GM18868 (cell line): ENCODE data around the gene KIF2C.
A peak's percentile ranks its signal among the peaks of the same experiment; 100 is the strongest.
"Not testable (repeated sequence)": the region's sequence is repeated elsewhere in the genome, so short reads cannot be mapped to it uniquely, and the experiment has no call there.

Experiments
- ATAC-seq: cut with Tn5 transposase; IDR thresholded peaks from one replicate; pipeline ENCODE4 v1.9.1; 2021; ENCODE audit warnings: mild to moderate bottlenecking, moderate library complexity; ENCODE audit not compliant: unreplicated experiment

KIF2C gene

GRCh38 chr1:44718091-44718490 lies 21.5 kb upstream of the KIF2C start:
- ATAC-seq: no peak

GRCh38 chr1:44719318-44719717 lies 20.3 kb upstream of the KIF2C start:
- no peak for ATAC-seq

- no peak for ATAC-seq
Measured at GRCh38 chr1:44720281-44720680, 19.4 kb upstream of the KIF2C start.

GRCh38 chr1:44721485-44722361 lies 17.9 kb upstream of the KIF2C start:
- peak; percentile 75 for ATAC-seq

- ATAC-seq: no peak
Measured at GRCh38 chr1:44723064-44723463, 16.6 kb upstream of the KIF2C start.

- no peak for ATAC-seq
Measured at GRCh38 chr1:44723496-44724295, 15.9 kb upstream of the KIF2C start.

- ATAC-seq: no peak
Measured at GRCh38 chr1:44724296-44724954, 15.2 kb upstream of the KIF2C start.

GRCh38 chr1:44724955-44725698 lies 14.5 kb upstream of the KIF2C start:
- ATAC-seq: no peak

GRCh38 chr1:44730741-44731512 lies 8.7 kb upstream of the KIF2C start, which contains the start of gene RNU5D-1:
TSS of gene RNU5D-1 (minus strand) at chr1:44731170.
- peak; percentile 70 for ATAC-seq

GRCh38 chr1:44733365-44733764 lies 6.3 kb upstream of the KIF2C start:
- no peak for ATAC-seq

GRCh38 chr1:44733784-44734183 lies 5.9 kb upstream of the KIF2C start:
- ATAC-seq: no peak

GRCh38 chr1:44735992-44736391 lies 3.6 kb upstream of the KIF2C start:
- no peak for ATAC-seq

- ATAC-seq: not testable (repeated sequence)
Measured at GRCh38 chr1:44738953-44739306, 707 bp upstream of the KIF2C start.

GRCh38 chr1:44740179-44740617 lies 561 bp downstream of the KIF2C start:
- ATAC-seq: no peak

GRCh38 chr1:44743211-44743610 lies 3.6 kb downstream of the KIF2C start:
- no peak for ATAC-seq

GRCh38 chr1:44747878-44748277 lies 8.2 kb downstream of the KIF2C start:
- ATAC-seq: no peak

GRCh38 chr1:44757420-44757819 lies 17.8 kb downstream of the KIF2C start:
- ATAC-seq: no peak

GRCh38 chr1:44759077-44759476 lies 19.4 kb downstream of the KIF2C start:
- no peak for ATAC-seq

GRCh38 chr1:44760876-44761275 lies 21.2 kb downstream of the KIF2C start:
- no peak for ATAC-seq

- ATAC-seq: not testable (repeated sequence)
Measured at GRCh38 chr1:44766421-44766820, 26.8 kb downstream of the KIF2C start.
